GM19351 (cell line): ENCODE data around the gene SEMA3G.

ENCODE experiments used
- ATAC-seq: cut with Tn5 transposase; IDR thresholded peaks from one replicate; pipeline ENCODE4 v1.9.1; 2021; ENCODE audit warnings: mild to moderate bottlenecking, moderate library complexity; ENCODE audit not compliant: unreplicated experiment

SEMA3G gene

DNA sequence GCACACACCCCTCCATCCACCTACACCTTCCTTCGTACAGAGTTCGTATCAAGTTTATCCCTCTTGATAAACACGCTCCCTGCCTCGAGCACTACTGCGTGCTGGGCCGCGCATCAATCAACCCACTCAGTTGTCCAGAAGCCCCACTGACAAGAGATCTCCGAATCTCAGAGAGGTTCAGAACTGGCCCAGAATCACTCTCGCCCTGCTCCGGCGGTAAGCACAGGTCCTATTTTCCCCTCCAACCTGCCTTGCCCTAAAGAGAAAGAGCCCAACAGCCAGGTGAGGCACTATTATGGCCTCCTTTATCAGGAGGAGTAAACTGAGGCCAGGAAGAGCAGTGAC is 10.0 kb upstream of the SEMA3G start:
- ATAC-seq, result no peak

DNA sequence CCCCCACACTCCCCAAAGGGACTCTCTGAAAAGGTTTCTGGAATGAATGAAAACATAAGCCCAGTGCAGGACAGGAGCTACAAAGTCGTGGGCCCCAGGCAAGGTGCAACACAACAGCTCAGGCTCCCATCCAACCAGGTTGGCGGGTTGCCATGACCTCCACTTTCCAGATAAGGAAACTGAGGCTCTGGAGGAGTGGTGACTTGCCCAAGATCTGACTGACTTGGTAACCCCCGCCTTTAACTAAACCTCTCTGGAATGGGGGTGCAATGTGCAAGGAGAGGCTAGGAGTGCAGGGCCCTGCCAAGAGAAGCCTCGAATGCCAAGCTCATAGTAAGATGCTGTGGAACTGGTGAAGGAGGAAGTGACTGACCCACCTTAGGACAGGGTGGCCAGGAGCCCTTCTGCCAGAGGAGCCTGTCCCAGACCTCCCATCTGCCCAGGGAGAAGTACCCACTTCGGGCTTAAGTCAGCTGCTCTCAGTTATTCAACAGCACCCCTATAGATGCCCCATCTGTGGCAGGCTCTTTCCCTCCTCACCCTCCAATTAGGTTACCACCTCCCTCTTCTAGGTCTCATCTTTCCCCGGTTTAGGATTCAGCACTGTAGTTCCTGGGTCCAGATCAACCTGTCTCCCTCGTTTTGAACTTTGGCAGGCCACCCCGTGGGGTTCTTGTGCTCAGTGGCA is 9.5 kb upstream of the SEMA3G start:
- no peak for ATAC-seq

DNA sequence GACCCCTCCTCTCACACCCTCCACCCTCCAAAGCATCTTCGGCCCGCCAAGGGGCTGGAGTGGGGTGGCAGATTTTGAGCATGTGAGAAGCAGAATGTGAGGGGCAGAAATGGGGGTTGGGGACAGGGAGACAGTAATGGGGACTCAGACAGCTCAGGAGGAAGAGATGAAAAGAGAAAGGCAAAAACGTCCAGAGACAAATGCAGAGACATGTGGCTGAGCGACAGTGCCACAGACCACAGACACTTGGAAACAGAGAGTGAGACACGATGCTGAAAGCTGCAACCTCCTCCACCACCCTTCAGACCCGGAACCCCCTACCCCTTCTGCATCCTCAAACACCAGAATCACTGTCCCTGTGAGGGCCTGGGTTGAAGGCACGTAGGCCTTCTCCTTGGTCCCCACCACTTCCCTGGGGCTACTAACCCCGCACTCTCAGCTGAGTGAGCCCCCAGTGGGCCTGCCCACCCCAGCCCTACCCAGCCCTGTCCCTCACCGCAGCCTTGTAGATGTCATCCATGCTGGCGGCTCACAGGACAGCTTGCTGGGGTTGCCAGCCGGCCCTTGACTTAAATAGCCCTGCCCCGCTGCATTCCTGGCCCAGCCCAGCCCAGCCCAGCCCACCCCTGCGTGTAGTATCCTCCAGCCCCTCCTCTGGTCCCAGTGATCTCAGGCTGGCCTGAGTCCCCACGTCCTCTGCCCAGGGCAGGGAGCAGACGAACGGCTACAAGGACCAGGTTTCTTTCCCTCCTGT is 8.8 kb upstream of the SEMA3G start, which contains the start of gene TNNC1:
Gene TNNC1 (minus strand): TSS at position 546 of the 754 bp plus-strand sequence. CDS start 26 bp downstream, at position 520.
- no peak for ATAC-seq

GRCh38 chr3:52452570-52453221 is 7.8 kb upstream of the SEMA3G start:
- ATAC-seq, result no peak

GRCh38 chr3:52452126-52452525 is 7.2 kb upstream of the SEMA3G start:
- no peak for ATAC-seq

DNA sequence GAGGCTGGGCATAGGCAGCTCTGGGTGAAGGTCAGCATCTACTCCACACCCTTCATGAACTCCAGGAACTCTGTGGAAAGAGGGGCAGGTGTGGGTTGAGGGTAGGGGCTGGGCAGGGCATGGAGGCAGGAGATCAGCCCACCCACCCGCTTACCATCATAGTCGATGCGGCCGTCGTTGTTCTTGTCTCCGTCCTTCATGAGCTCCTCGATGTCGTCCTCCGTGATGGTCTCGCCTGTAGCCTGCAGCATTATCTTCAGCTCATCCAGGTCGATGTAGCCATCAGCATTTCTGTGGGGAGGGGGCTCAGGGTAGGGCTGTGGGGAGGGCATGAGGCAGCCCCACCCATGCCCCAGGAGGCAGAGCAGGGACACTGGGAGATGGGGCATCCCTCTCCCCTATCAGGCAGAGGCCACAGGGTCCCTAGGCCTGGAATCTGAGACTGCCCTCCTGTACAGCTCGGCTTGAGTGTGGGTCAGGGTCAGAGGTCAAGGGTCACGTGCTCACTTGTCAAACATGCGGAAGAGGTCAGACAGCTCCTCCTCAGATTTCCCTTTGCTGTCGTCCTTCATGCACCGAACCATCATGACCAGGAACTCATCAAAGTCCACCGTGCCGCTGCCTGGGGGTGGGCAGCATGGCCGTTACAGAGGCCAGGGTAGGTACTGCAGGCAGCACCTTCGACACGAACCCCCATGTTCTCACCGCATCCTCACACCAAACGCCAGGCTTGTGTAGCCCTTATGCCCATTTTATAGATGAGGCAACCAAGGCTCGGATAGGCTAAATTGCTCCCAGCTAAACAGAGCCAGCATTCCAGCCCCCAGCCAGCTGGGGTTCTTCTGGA is 6.6 kb upstream of the SEMA3G start:
- no peak for ATAC-seq

DNA sequence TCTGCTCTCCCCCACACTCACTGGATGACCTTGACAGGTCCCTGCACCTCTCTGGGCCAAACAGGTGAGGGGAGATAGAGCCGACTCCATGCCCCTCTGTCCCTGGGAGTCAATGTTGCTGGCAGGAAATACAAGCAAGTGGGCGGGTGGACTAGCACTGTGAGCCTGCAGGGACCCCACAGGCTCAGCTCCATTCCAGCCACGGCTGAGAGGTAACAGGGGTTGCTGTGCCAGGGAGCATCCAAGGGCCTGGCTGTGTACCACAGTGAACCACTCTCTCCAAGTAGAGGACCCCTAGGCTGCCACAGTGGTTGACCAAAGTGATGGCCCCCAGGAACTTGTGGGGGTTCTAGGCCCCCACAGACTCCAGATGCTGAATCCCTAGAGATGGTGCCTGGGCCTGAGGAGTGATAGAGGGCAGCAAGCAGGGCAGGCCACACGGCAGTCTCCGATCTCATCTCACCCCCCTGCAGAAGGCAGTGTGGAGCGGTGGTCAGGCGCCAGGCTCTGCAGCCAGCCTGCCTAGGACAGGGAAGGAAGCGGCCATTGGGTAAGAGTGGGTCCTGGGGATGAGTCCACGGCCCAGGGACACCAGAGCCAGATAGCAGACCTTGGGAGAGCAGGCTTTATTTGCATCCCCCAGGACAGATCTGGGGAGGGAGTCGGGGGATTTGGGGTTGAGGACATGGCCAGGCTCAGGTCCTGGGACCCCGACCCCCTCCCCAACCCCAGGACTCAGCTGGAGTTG is 5.8 kb upstream of the SEMA3G start:
- no peak for ATAC-seq

DNA sequence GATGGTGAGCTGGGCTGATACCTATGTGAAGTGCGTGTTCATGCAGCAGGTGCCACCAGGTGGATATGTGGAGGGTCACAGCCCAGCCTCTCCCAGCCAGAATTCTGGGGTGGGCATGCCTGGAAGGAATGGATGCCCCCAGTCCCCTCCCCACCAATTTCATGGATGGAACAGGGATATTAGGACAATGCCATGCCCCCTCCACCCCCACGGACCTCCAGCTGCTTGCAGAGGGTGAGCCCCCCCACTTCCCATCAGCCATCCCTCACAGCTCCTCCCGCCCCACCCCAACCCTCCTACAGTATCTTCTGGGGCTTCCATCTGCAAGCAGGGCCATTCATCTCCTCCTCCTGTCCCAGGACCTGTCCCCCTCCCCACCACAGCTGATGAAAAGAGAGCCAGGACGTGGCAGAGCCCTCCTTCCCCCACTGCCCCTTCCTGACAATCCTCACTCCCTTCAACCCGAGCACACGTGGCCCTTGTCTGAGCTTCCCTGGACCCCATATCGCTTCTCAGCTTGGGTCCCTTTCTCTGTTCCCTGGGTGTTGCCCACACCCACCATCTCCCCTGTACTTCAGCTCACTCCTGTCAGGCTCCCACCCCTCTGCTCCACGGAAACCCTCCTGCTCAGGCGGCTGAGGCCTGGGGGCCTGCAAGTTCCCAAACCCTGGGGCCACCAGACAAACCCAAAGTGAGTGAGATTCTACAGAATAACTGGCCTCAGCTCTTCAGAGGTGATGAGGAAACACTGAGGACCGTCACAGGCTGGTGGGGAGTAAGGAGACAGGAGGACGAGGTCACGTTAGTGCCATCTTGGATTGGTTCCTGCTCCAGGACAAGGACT is 2.8 kb upstream of the SEMA3G start:
- no peak for ATAC-seq

DNA sequence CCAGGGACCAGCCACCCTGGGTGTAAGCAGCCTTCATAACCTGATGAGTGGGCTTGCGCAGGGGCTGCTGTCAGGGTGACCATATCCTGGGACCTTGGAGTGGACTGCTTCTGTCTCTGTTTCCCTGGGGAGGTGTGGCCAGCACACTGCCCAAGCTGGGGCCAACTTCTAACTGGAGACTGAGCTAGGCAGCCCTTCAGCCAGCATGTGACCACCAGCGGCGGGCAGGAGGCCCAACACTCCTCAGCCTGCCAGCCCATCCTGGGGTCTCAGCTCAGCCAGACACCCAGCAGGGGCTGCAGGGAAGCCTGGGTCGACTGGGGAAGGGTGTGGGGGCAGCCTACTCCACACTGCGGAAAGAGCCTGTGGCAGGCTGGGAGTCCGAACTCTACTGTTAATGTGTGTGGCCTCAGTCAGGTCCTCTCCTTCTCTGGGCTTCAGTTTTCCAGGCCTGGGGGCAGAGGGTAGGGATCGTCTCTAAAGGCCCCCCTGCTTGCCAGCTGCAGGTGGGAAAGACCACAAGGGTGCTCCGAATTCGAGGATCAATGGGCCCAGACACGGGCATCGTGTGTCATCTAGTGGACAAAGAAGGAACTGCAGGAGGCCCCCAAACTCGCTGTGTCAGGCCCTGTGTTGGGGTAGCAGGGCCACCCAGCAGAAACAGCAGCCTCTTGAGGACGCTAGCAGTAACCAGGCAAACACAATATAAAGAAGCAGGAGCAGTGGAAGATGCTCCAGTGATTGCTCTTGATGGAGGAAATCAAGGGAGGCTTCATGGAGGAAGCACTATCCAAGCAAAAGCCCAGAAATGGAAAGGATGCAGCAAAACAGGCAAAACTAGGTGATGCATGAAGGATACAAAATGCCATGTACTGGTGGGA is 2.0 kb upstream of the SEMA3G start:
- peak; percentile 46 for ATAC-seq

DNA sequence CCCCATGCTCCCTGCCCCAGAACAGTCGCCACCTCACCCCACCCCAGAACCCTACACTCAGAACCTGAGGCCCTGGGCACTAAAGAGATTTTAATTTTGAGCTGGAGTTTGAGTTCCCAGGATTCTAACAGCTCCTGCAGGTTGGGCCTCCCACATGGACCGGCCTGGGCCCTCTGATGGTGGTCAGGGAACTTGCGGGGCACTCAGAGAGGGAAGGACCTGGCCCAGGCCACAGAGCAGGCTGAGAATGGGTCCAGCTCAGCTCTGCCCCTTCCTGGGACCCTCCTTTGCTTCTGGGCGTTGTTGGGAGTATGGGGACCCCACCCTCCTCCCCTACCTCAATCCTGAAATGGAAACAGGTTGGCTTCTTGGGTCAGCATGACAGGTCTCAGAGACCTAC is 1.1 kb upstream of the SEMA3G start:
- ATAC-seq, result no peak

- ATAC-seq, result no peak
These were observed 864 bp downstream of the SEMA3G start for GRCh38 chr3:52443791-52444687.

DNA sequence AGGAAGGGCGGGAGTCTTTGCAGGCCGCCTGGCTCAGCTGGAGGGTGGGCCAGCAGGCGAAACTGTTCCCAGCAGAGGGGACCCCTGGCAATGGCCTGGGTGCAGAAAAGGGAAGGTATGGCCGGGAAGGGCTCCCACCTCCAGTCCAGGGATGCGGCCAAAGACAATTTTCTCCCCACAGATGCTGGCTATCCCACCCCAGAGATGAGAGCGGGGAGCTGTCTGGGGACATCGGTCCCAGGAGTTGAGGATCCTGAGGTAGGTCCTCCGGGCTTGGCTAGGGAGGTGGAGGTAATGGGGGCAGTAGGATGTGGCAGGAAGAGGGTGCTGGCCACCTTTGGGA is 1.7 kb downstream of the SEMA3G start:
- ATAC-seq, result no peak

GRCh38 chr3:52442409-52443267 is 2.3 kb downstream of the SEMA3G start:
- ATAC-seq, result no peak

DNA sequence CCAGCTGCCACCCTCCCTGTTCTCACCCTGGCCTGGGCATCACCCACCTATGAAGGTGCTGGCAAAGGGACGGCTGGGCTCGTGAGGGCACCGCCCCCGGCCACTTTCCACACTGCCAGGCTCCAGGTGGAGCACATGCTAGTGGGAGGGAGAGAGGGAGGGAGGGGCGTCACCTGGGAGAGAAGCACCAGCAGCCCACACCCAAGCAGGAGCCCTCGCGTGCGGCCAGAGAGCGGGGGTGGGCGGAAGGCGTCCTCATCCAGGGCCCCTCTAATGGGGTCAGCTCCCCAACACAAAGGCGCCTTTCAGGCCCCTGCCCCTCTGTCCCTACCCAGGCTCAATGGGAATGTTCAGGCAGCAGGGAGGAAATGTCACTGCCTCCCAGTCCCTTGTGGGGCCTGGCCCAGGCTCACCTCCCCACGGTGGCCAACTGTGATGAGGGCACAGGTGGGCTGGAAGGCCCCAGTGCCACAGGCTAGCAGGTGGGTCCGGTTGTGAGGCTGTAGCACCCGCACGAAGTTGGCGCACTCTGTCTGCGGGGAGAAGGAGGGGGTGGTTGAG is 3.1 kb downstream of the SEMA3G start:
- no peak for ATAC-seq

GRCh38 chr3:52441091-52441771 is 3.7 kb downstream of the SEMA3G start:
- ATAC-seq, result no peak

DNA sequence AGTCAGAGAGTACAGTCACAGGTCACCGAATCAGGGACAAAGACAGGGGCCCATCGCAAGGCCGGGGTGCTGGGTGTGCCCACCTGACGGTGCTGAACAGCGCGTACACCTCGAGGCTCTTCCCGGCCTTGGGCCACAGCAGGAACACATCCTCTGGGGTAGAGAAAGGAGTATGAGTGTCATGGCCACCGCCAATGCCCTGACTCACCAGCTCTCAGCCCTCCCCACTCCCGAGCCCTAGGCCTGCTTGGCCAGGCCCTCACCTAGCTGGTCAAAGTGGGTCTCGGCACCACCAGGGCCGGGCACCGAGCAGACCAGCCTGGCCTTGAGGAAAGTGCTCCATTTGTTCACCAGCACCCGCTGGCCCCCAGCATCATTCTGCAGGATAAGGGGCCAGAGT is 4.2 kb downstream of the SEMA3G start:
- ATAC-seq, result no peak
